H1 (cell line): ENCODE data around the gene LRP1. TPM values are rescaled to one million over a fixed set of nuclear protein-coding genes. Genes with fewer than 3 reads are reported as not detected.

Experiments used
- CTCF ChIA-PET: fragments of 300-600 bp; sonication (Branson Sonifier 250); formaldehyde crosslinking; loops from one replicate; lab custom pipeline; 2021; ENCODE audit not compliant: partially characterized antibody; lab: Charles Lee
- POLR2A ChIA-PET: fragments of 300-600 bp; sonication (Branson Sonifier 250); formaldehyde crosslinking; loops from one replicate; lab custom pipeline; 2021; ENCODE audit warnings: inconsistent platforms; ENCODE audit not compliant: partially characterized antibody; lab: Charles Lee
- DNase-seq, 2 experiments: peaks; one replicate each; pipeline versions ENCODE4 v3.0.0 to v3.0.0-alpha.2; 2010 to 2022; ENCODE audit warnings: low spot score in 2 of 2, low read depth in 1 of 2, mixed read lengths in 1 of 2
- FAIRE-seq: peaks from 2 replicates; lab custom pipeline; 2011; peaks lifted over from hg19 to GRCh38; lab: Jason Lieb, UNC
- H2AFZ ChIP-seq: 2 replicates; pipeline ENCODE4 v1.8.1; 2012; ENCODE audit warnings: low read length, inconsistent platforms
- H2AK5ac ChIP-seq: 2 replicates; pipeline ENCODE4 v1.6.1; 2013; ENCODE audit warnings: low read depth, low read length
- H2BK120ac ChIP-seq: replicated peaks from 2 replicates; pipeline ENCODE3; 2013; ENCODE audit warnings: low read depth, low read length, inconsistent platforms
- H2BK12ac ChIP-seq: 2 replicates; pipeline ENCODE4 v1.6.1; 2013; ENCODE audit warnings: low read depth, low read length
- H2BK15ac ChIP-seq: 2 replicates; pipeline ENCODE4 v1.6.1; 2013; ENCODE audit warnings: low read length
- H2BK20ac ChIP-seq: 2 replicates; pipeline ENCODE4 v1.6.1; 2013; ENCODE audit warnings: low read length
- H2BK5ac ChIP-seq: 2 replicates; pipeline ENCODE4 v1.6.1; 2013; ENCODE audit warnings: low read depth, low read length
- H3K14ac ChIP-seq: 2 replicates; pipeline ENCODE4 v1.6.1; 2013; ENCODE audit warnings: inconsistent platforms; ENCODE audit not compliant: insufficient read length
- H3K18ac ChIP-seq: 2 replicates; pipeline ENCODE4 v1.6.1; 2013; ENCODE audit warnings: low read length; ENCODE audit errors: extremely low read depth
- H3K23ac ChIP-seq: 2 replicates; pipeline ENCODE4 v1.6.1; 2013; ENCODE audit warnings: inconsistent platforms; ENCODE audit not compliant: insufficient read length
- H3K23me2 ChIP-seq: 2 replicates; pipeline ENCODE4 v1.6.1; 2013; ENCODE audit warnings: low read depth, low read length
- H3K27ac ChIP-seq: 2 replicates; pipeline ENCODE4 v1.6.1; 2011; ENCODE audit warnings: low read depth, low read length, inconsistent platforms
- H3K27me3 ChIP-seq, 4 experiments: replicated peaks in 1 of 4; 1 replicate in 1 of 4; 2 replicates in 3 of 4; pipeline versions ENCODE4 v1.6.1 to v1.8.1; 2011 to 2013; ENCODE audit warnings: low read length in 3 of 4, mild to moderate bottlenecking in 3 of 4, inconsistent platforms in 2 of 4, mixed read lengths in 2 of 4, moderate library complexity in 1 of 4; ENCODE audit not compliant: control insufficient read depth in 3 of 4, insufficient read depth in 3 of 4; ENCODE audit errors: extremely low read depth in 1 of 4
- H3K36me3 ChIP-seq, 4 experiments: 2 replicates each; pipeline versions ENCODE4 v1.6.1 to v1.8.1; 2011 to 2013; ENCODE audit warnings: mild to moderate bottlenecking in 4 of 4, low read length in 3 of 4, moderate library complexity in 2 of 4, control low read depth in 1 of 4, inconsistent platforms in 1 of 4; ENCODE audit not compliant: insufficient read depth in 4 of 4, control insufficient read depth in 2 of 4
- H3K4ac ChIP-seq: replicated peaks from 2 replicates; pipeline ENCODE3; 2013; ENCODE audit warnings: low read length, low read depth, mixed read lengths, inconsistent platforms; ENCODE audit not compliant: insufficient read length
- H3K4me1 ChIP-seq, 4 experiments: replicated peaks in 1 of 4; 1 replicate in 1 of 4; 2 replicates in 3 of 4; pipeline versions ENCODE4 v1.6.1 to v1.8.1; 2011 to 2013; ENCODE audit warnings: low read length in 3 of 4, inconsistent platforms in 2 of 4, mixed read lengths in 1 of 4; ENCODE audit not compliant: insufficient read depth in 4 of 4, control insufficient read depth in 3 of 4
- H3K4me2 ChIP-seq, 2 experiments: 2 replicates each; pipeline versions ENCODE4 v1.6.1 to v1.8.1; 2011 to 2013; ENCODE audit warnings: low read depth in 2 of 2, low read length in 2 of 2, control low read depth in 1 of 2, inconsistent platforms in 1 of 2, mild to moderate bottlenecking in 1 of 2; ENCODE audit not compliant: insufficient read depth in 1 of 2
- H3K4me3 ChIP-seq, 4 experiments: fragments of 200-600, 300-600 bp in 1 of 4; sonication (generic), shearing (Covaris generic), sonication (Bioruptor Twin) in 1 of 4; 2 replicates each; pipeline versions ENCODE4 v1.5.1 to v1.8.1; 2011 to 2016; ENCODE audit warnings: low read length in 4 of 4, low read depth in 3 of 4, control low read depth in 2 of 4, inconsistent platforms in 2 of 4, mild to moderate bottlenecking in 2 of 4, mixed read lengths in 1 of 4, moderate library complexity in 1 of 4; ENCODE audit not compliant: insufficient read depth in 2 of 4; ENCODE audit errors: extremely low read depth in 1 of 4
- H3K56ac ChIP-seq: replicated peaks from 2 replicates; pipeline ENCODE3; 2013; ENCODE audit warnings: low read depth, mild to moderate bottlenecking, mixed read lengths, low read length, inconsistent platforms; ENCODE audit not compliant: insufficient read length
- H3K79me1 ChIP-seq: 2 replicates; pipeline ENCODE4 v1.6.1; 2013; ENCODE audit warnings: low read depth, low read length, control low read depth
- H3K79me2 ChIP-seq, 2 experiments: 2 replicates each; pipeline versions ENCODE4 v1.6.1 to v1.8.1; 2012 to 2013; ENCODE audit warnings: low read length in 2 of 2, mild to moderate bottlenecking in 2 of 2, inconsistent platforms in 1 of 2; ENCODE audit not compliant: insufficient read depth in 2 of 2, control insufficient read depth in 1 of 2
- H3K9ac ChIP-seq, 4 experiments: replicated peaks in 1 of 4; 1 replicate in 1 of 4; 2 replicates in 3 of 4; pipeline versions ENCODE4 v1.6.1 to v1.8.1; 2011 to 2013; ENCODE audit warnings: low read depth in 3 of 4, low read length in 3 of 4, control low read depth in 2 of 4, mild to moderate bottlenecking in 2 of 4, moderate library complexity in 2 of 4, inconsistent platforms in 1 of 4; ENCODE audit errors: extremely low read depth in 1 of 4
- H3K9me3 ChIP-seq, 2 experiments: 2 replicates each; pipeline versions ENCODE4 v1.6.1 to v1.8.1; 2012 to 2013; ENCODE audit warnings: mild to moderate bottlenecking in 2 of 2, moderate library complexity in 2 of 2, control low read depth in 1 of 2, inconsistent platforms in 1 of 2, low read depth in 1 of 2, low read length in 1 of 2, mixed read lengths in 1 of 2; ENCODE audit not compliant: insufficient read depth in 2 of 2
- H4K20me1 ChIP-seq, 2 experiments: replicated peaks in 1 of 2; 2 replicates each; pipeline versions ENCODE3 to v1.8.1; 2011 to 2013; ENCODE audit warnings: inconsistent platforms in 2 of 2, low read length in 2 of 2, mild to moderate bottlenecking in 1 of 2; ENCODE audit not compliant: insufficient read depth in 2 of 2, control insufficient read depth in 1 of 2
- H4K5ac ChIP-seq: 2 replicates; pipeline ENCODE4 v1.6.1; 2013; ENCODE audit warnings: low read length, low read depth, mixed read lengths, inconsistent platforms; ENCODE audit not compliant: insufficient read length
- H4K8ac ChIP-seq: 2 replicates; pipeline ENCODE4 v1.8.0; 2013; ENCODE audit warnings: mild to moderate bottlenecking, moderate library complexity, low read length, inconsistent platforms; ENCODE audit not compliant: insufficient read depth; ENCODE audit errors: extremely low read depth
- H4K91ac ChIP-seq: replicated peaks from 2 replicates; pipeline ENCODE3; 2013; ENCODE audit warnings: low read length, mixed read lengths, inconsistent platforms; ENCODE audit not compliant: insufficient read length
- ASH2L ChIP-seq: fragments of 200-600, 300-600 bp; sonication (generic); IDR thresholded peaks from one replicate; pipeline ENCODE4 v1.7.1; 2017; ENCODE audit warnings: low read length
- CTCF ChIP-seq, 3 experiments: IDR thresholded peaks; 1 replicate in 2 of 3; 2 replicates in 1 of 3; pipeline versions ENCODE4 v1.5.1 to v1.6.1; 2011; ENCODE audit warnings: low read length in 3 of 3, mild to moderate bottlenecking in 3 of 3, inconsistent platforms in 2 of 3, low read depth in 1 of 3, moderate library complexity in 1 of 3; ENCODE audit not compliant: insufficient read depth in 1 of 3; ENCODE audit errors: control extremely low read depth in 1 of 3
- GTF2F1 ChIP-seq: IDR thresholded peaks from 2 replicates; pipeline ENCODE4 v1.6.1; 2012; ENCODE audit warnings: low read depth, low read length, improper control_type of control experiment, borderline replicate concordance
- POLR2AphosphoS5 ChIP-seq: IDR thresholded peaks from 2 replicates; pipeline ENCODE4 v1.6.1; 2011; ENCODE audit warnings: low read depth, low read length
- SP1 ChIP-seq: IDR thresholded peaks from 2 replicates; pipeline ENCODE4 v1.6.1; 2011; ENCODE audit warnings: low read depth, low read length
- SP4 ChIP-seq: IDR thresholded peaks from 2 replicates; pipeline ENCODE4 v1.6.1; 2012; ENCODE audit warnings: low read length, inconsistent platforms
- WGBS, 2 experiments: shearing (Covaris generic) in 1 of 2; methylation state at CpG; one replicate each; pipeline versions ENCODE4 v1.1.6 to v1.1.7; 2013 to 2015; ENCODE audit warnings: low lambda C conversion rate in 2 of 2, mixed read lengths in 2 of 2, inconsistent platforms in 1 of 2, low coverage in 1 of 2, missing lambda C conversion rate in 1 of 2; ENCODE audit not compliant: insufficient replicate concordance in 2 of 2, insufficient coverage in 1 of 2, insufficient read length in 1 of 2; ENCODE audit errors: extremely low coverage in 1 of 2, missing lambda C conversion rate in 1 of 2; 5-methylcytosine and 5-hydroxymethylcytosine counted together
- polyA plus RNA-seq, 7 experiments: library from polyadenylated mRNA; depleted of rRNA in 3 of 7; stranded (reverse) in 5 of 7; unstranded in 2 of 7; fragments of >200 nt in 5 of 7; fragments of 200-250 nt in 2 of 7; gene quantifications; 1 replicate in 5 of 7; 2 replicates in 1 of 7; 4 replicates in 1 of 7; pipeline versions ENCODE4 v1.2.1 to v1.2.3, GENCODE V29; 2011 to 2013; ENCODE audit warnings: missing spikeins in 2 of 7, mixed read lengths in 2 of 7
- total RNA-seq: library from RNA; stranded (reverse); fragmentation: NEBNext Ultra II Directional; extraction: Animal tissue kit (Norgen Biotek cat#: 25700); gene quantifications from 2 replicates; pipeline ENCODE4 v1.2.1, GENCODE V29; 2021
- TF ChIP-seq, protein P1 (sequence below): IDR thresholded peaks from 2 replicates; pipeline ENCODE4 v1.6.1; 2011; ENCODE audit warnings: low read length, improper control_type of control experiment

LRP1 gene
- total and polyA plus RNA-seq, 2 of the 8 experiments (the other 6 are each of a cell fraction or from before 2014, with no cell fraction given), result 35.3 to 92.5 TPM

- H3K23me2 ChIP-seq, result no peaks in the 10 kb centered on the region
- H2BK120ac ChIP-seq, result no peak overlapping the region
- no peak for DNase-seq
- POLR2A ChIA-PET, result interaction anchor here (0.9 to 2.9 kb wide), 10 partner anchors 10 to 55 kb away, joined by 3 to 22 read pairs (median 4); partner anchors contain the start of gene LRP1
- H3K27me3 ChIP-seq, result no peaks in the 10 kb centered on the region
- no peak overlapping the region for H2BK12ac ChIP-seq
- no peak for FAIRE-seq
- H3K14ac ChIP-seq, result no peak overlapping the region
- peaks cover 0 to 23% of the 10 kb centered on the region in 2 experiments; a peak in 2 of 4 replicates for H3K79me2 ChIP-seq
- H4K8ac ChIP-seq, result no peak overlapping the region
- no peaks in the 10 kb centered on the region for H3K9me3 ChIP-seq
- WGBS, 2 experiments, result 85% methylated on average over 8 of the region's 8 CpGs; no CpG with 5 or more reads in 1 of the 2 experiments
- H3K23ac ChIP-seq, result no peak overlapping the region
- no peak overlapping the region for H4K91ac ChIP-seq
- no peak overlapping the region for H2BK15ac ChIP-seq
- no peak overlapping the region for H2AFZ ChIP-seq
- H3K36me3 ChIP-seq, result peaks cover 47 to 74% (median 60%) of the 10 kb centered on the region in 4 experiments
- no peak overlapping the region for H3K56ac ChIP-seq
- no peak overlapping the region; the same call in 1 of the 2 replicates for H2BK5ac ChIP-seq
- H3K79me1 ChIP-seq, result peaks cover 11% of the 10 kb centered on the region
- CTCF ChIA-PET, result interaction anchor here (0.8 to 4.6 kb wide), 7 partner anchors 16 to 78 kb away, joined by 3 to 29 read pairs (median 4); no protein-coding TSS in a partner anchor
- no peak overlapping the region for H2BK20ac ChIP-seq
- H3K4me2 ChIP-seq, result no peak overlapping the region
- H3K18ac ChIP-seq, result no peak overlapping the region
- no peak overlapping the region for H3K9ac ChIP-seq
- no peak overlapping the region for H4K5ac ChIP-seq
- peaks cover 9 to 19% of the 10 kb centered on the region in 2 experiments for H4K20me1 ChIP-seq
- no peak overlapping the region for H3K4ac ChIP-seq
- H2AK5ac ChIP-seq, result no peak overlapping the region
- TF ChIP-seq ASH2L (no peak), POLR2AphosphoS5 (no peak), CTCF (IDR thresholded peaks at IDR 0.05; ENCODE audit: control extremely low read depth in 1 of 3, insufficient read depth in 1 of 3, low read depth in 1 of 3, low read length in 3 of 3) (no peak), SP1 (no peak), GTF2F1 (no peak), SP4 (no peak)
- TF ChIP-seq, protein P1, sequence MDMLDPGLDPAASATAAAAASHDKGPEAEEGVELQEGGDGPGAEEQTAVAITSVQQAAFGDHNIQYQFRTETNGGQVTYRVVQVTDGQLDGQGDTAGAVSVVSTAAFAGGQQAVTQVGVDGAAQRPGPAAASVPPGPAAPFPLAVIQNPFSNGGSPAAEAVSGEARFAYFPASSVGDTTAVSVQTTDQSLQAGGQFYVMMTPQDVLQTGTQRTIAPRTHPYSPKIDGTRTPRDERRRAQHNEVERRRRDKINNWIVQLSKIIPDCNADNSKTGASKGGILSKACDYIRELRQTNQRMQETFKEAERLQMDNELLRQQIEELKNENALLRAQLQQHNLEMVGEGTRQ, result no peak
- peaks cover 0 to 7% (median 2%) of the 10 kb centered on the region in 4 experiments; a peak in 4 of 7 replicates for H3K4me1 ChIP-seq
- no peak overlapping the region for H3K27ac ChIP-seq
- no peak overlapping the region for H3K4me3 ChIP-seq
Observed at GRCh38 chr12:57141249-57141648, 13.0 kb downstream of the LRP1 start.
